GM12878 (cell line): Measurements from ENCODE around the gene PRKG1. TPM values are rescaled to one million over a fixed set of nuclear protein-coding genes. Genes with fewer than 3 reads are reported as not detected.

Experiments used
- ATAC-seq: fragments of 200-7000 bp; cut with Tn5 transposase; 3 replicates; pipeline ENCODE4 v1.9.1; 2020; ENCODE audit warnings: mild to moderate bottlenecking, moderate library complexity
- BruUV-seq: library from RNA; stranded (reverse); fragments of 400-500 nt; replicated peaks from 2 replicates; lab custom pipeline; 2021; lab: Mats Ljungman, UMichigan
- CTCF ChIA-PET: fragments of 300-600 bp; sonication (Branson Sonifier 250); formaldehyde crosslinking; extraction: SDS; loops from one replicate; lab custom pipeline; 2021; ENCODE audit warnings: inconsistent platforms; lab: Yijun Ruan, JAX
- POLR2A ChIA-PET: fragments of 350-600 bp; formaldehyde crosslinking; extraction: SDS; loops from one replicate; lab custom pipeline; 2021; ENCODE audit warnings: inconsistent platforms; lab: Charles Lee
- RAD21 ChIA-PET: fragments of 300-600 bp; sonication (Branson Sonifier 250); formaldehyde crosslinking; loops from one replicate; lab custom pipeline; 2023; ENCODE audit warnings: antibody characterized with exemption; ENCODE audit not compliant: unreplicated experiment; lab: Charles Lee
- SMC1A ChIA-PET: fragments of 300-600 bp; sonication (Branson Sonifier 250); formaldehyde crosslinking; loops from one replicate; lab custom pipeline; 2023; ENCODE audit not compliant: unreplicated experiment, uncharacterized antibody; lab: Charles Lee
- DNase-seq: peaks from one replicate; pipeline ENCODE4 v3.0.0-alpha.2; 2011; ENCODE audit warnings: low read depth, low spot score
- FAIRE-seq: peaks from 3 replicates; lab custom pipeline; 2011; peaks lifted over from hg19 to GRCh38; lab: Jason Lieb, UNC
- H2AFZ ChIP-seq: 2 replicates; pipeline ENCODE4 v1.6.0; 2011; ENCODE audit warnings: low read depth, low read length, control low read depth; ENCODE audit not compliant: control insufficient read depth
- H3K27ac ChIP-seq: 2 replicates; pipeline ENCODE4 v1.5.1; 2011; ENCODE audit warnings: control low read depth; ENCODE audit not compliant: control insufficient read depth, insufficient read depth
- H3K27me3 ChIP-seq, 2 experiments: replicated peaks in 1 of 2; 2 replicates each; pipeline versions ENCODE4 v1.6.0 to v1.6.1; 2011; ENCODE audit warnings: low read length in 1 of 2; ENCODE audit not compliant: control insufficient read depth in 2 of 2, insufficient read depth in 2 of 2
- H3K36me3 ChIP-seq, 2 experiments: 2 replicates each; pipeline ENCODE4 v1.5.1; 2011; ENCODE audit warnings: low read length in 1 of 2; ENCODE audit not compliant: control insufficient read depth in 2 of 2, insufficient read depth in 2 of 2
- H3K4me1 ChIP-seq: 2 replicates; pipeline ENCODE4 v1.6.1; 2011; ENCODE audit warnings: mild to moderate bottlenecking, low read length, moderate library complexity, mixed read lengths; ENCODE audit not compliant: control insufficient read depth, insufficient read depth
- H3K4me2 ChIP-seq: 2 replicates; pipeline ENCODE4 v1.6.0; 2011; ENCODE audit warnings: control low read depth; ENCODE audit not compliant: control insufficient read depth, insufficient read depth
- H3K4me3 ChIP-seq: fragments of 200-600 bp; sonication (generic); 2 replicates; pipeline ENCODE4 v1.5.1; 2016
- H3K79me2 ChIP-seq: 2 replicates; pipeline ENCODE4 v1.6.0; 2011; ENCODE audit warnings: low read length; ENCODE audit not compliant: control insufficient read depth, insufficient read depth
- H3K9ac ChIP-seq: 2 replicates; pipeline ENCODE4 v1.8.0; 2011; ENCODE audit warnings: low read length, control low read depth, mixed read lengths; ENCODE audit not compliant: control insufficient read depth, insufficient read depth
- H3K9me3 ChIP-seq: replicated peaks from 3 replicates; pipeline ENCODE4 v1.5.1; 2011; ENCODE audit warnings: mild to moderate bottlenecking, low read length; ENCODE audit not compliant: control insufficient read depth, insufficient read depth
- H4K20me1 ChIP-seq: 2 replicates; pipeline ENCODE4 v1.6.0; 2011; ENCODE audit not compliant: control insufficient read depth, insufficient read depth
- ASH2L ChIP-seq: fragments of 300-600, 200-600 bp; sonication (generic); IDR thresholded peaks from 2 replicates; pipeline ENCODE4 v1.6.1; 2017; ENCODE audit warnings: low read depth, mild to moderate bottlenecking, borderline replicate concordance
- SMC3 ChIP-seq: IDR thresholded peaks from 2 replicates; pipeline ENCODE4 v1.6.1; 2011; ENCODE audit warnings: low read length, improper control_type of control experiment, borderline replicate concordance
- ZNF274 ChIP-seq: IDR thresholded peaks from one replicate; pipeline ENCODE4 v1.8.0; 2011; ENCODE audit not compliant: insufficient read length, insufficient read depth
- ZNF384 ChIP-seq: IDR thresholded peaks from 2 replicates; pipeline ENCODE4 v1.6.1; 2012; ENCODE audit warnings: low read depth, mild to moderate bottlenecking, low read length, improper control_type of control experiment, borderline replicate concordance
- WGBS: methylation state at CpG from one replicate; pipeline ENCODE4 v1.1.6; 2016; ENCODE audit warnings: low lambda C conversion rate; ENCODE audit not compliant: insufficient replicate concordance, insufficient coverage; ENCODE audit errors: missing lambda C conversion rate; 5-methylcytosine and 5-hydroxymethylcytosine counted together
- in situ Hi-C: fragments of 300-500 bp; cut with MboI; formaldehyde crosslinking; loops from 9 replicates; pipeline ENCODE4 v1.14.3; 2018; ENCODE audit warnings: mixed read lengths
- intact Hi-C: fragments of 100-400 bp; cut with micrococcal nuclease; formaldehyde crosslinking; loops from one replicate; pipeline ENCODE4 v1.14.2; 2022; ENCODE audit not compliant: unreplicated experiment
- polyA plus RNA-seq, 11 experiments: library from polyadenylated mRNA; depleted of rRNA in 4 of 11; unstranded in 6 of 11; stranded (reverse) in 5 of 11; fragments of >200 nt; fragmentation: Nextera tagmentation in 4 of 11; fragmentation: Illumina TruSeq in 1 of 11; extraction: Ambion mirVana in 4 of 11; extraction: Trizol in 1 of 11; gene quantifications; 1 replicate in 1 of 11; 2 replicates in 10 of 11; pipeline versions ENCODE4 v1.2.1 to v1.2.3, GENCODE V29; 2011 to 2016; ENCODE audit warnings: inconsistent platforms in 2 of 11, missing spikeins in 2 of 11, low read depth in 1 of 11
- total RNA-seq, 4 experiments: library from RNA; depleted of rRNA in 3 of 4; stranded (reverse); fragments of >200 nt in 3 of 4; fragmentation: Illumina TruSeq in 1 of 4; extraction: Trizol in 1 of 4; gene quantifications; 2 replicates each; pipeline versions ENCODE4 v1.2.1 to v1.2.3, GENCODE V29; 2013 to 2021
- TF ChIP-seq, protein P1 (sequence below): IDR thresholded peaks from 2 replicates; pipeline ENCODE4 v1.6.1; 2012; ENCODE audit warnings: mild to moderate bottlenecking, low read depth, low read length
- TF ChIP-seq, protein P2 (sequence below): fragments of 450-650 bp; IDR thresholded peaks from 2 replicates; pipeline ENCODE4 v1.6.1; 2017; ENCODE audit warnings: mild to moderate bottlenecking, moderate library complexity

PRKG1 gene
- total and polyA plus RNA-seq, 10 of the 15 experiments (the other 5 are each of a cell fraction or from before 2014, with no cell fraction given), result 0.04 to 0.05 TPM; not detected in 8

GRCh38 chr10:51767103-51767763 lies 692.9 kb downstream of the PRKG1 start:
- intact Hi-C loops, result no loop called here
- no peaks in the 10 kb centered on the region for H4K20me1 ChIP-seq
- H3K4me2 ChIP-seq, result no peak overlapping the region
- SMC1A ChIA-PET, result no interaction called here
- no peaks in the 10 kb centered on the region for H3K9me3 ChIP-seq
- in situ Hi-C loops, result no loop called here
- no peak overlapping the region for H3K27ac ChIP-seq
- TF ChIP-seq SMC3 (no peak), ASH2L (no peak), ZNF274 (no peak), ZNF384 (no peak)
- TF ChIP-seq, protein P1, sequence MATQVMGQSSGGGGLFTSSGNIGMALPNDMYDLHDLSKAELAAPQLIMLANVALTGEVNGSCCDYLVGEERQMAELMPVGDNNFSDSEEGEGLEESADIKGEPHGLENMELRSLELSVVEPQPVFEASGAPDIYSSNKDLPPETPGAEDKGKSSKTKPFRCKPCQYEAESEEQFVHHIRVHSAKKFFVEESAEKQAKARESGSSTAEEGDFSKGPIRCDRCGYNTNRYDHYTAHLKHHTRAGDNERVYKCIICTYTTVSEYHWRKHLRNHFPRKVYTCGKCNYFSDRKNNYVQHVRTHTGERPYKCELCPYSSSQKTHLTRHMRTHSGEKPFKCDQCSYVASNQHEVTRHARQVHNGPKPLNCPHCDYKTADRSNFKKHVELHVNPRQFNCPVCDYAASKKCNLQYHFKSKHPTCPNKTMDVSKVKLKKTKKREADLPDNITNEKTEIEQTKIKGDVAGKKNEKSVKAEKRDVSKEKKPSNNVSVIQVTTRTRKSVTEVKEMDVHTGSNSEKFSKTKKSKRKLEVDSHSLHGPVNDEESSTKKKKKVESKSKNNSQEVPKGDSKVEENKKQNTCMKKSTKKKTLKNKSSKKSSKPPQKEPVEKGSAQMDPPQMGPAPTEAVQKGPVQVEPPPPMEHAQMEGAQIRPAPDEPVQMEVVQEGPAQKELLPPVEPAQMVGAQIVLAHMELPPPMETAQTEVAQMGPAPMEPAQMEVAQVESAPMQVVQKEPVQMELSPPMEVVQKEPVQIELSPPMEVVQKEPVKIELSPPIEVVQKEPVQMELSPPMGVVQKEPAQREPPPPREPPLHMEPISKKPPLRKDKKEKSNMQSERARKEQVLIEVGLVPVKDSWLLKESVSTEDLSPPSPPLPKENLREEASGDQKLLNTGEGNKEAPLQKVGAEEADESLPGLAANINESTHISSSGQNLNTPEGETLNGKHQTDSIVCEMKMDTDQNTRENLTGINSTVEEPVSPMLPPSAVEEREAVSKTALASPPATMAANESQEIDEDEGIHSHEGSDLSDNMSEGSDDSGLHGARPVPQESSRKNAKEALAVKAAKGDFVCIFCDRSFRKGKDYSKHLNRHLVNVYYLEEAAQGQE, result no peak
- TF ChIP-seq, protein P2, sequence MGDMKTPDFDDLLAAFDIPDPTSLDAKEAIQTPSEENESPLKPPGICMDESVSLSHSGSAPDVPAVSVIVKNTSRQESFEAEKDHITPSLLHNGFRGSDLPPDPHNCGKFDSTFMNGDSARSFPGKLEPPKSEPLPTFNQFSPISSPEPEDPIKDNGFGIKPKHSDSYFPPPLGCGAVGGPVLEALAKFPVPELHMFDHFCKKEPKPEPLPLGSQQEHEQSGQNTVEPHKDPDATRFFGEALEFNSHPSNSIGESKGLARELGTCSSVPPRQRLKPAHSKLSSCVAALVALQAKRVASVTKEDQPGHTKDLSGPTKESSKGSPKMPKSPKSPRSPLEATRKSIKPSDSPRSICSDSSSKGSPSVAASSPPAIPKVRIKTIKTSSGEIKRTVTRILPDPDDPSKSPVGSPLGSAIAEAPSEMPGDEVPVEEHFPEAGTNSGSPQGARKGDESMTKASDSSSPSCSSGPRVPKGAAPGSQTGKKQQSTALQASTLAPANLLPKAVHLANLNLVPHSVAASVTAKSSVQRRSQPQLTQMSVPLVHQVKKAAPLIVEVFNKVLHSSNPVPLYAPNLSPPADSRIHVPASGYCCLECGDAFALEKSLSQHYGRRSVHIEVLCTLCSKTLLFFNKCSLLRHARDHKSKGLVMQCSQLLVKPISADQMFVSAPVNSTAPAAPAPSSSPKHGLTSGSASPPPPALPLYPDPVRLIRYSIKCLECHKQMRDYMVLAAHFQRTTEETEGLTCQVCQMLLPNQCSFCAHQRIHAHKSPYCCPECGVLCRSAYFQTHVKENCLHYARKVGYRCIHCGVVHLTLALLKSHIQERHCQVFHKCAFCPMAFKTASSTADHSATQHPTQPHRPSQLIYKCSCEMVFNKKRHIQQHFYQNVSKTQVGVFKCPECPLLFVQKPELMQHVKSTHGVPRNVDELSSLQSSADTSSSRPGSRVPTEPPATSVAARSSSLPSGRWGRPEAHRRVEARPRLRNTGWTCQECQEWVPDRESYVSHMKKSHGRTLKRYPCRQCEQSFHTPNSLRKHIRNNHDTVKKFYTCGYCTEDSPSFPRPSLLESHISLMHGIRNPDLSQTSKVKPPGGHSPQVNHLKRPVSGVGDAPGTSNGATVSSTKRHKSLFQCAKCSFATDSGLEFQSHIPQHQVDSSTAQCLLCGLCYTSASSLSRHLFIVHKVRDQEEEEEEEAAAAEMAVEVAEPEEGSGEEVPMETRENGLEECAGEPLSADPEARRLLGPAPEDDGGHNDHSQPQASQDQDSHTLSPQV, result no peak
- no peak overlapping the region for H2AFZ ChIP-seq
- 35% methylated on average over 3 of the region's 3 CpGs for WGBS
- CTCF ChIA-PET, result interaction anchor here (1.0 to 1.5 kb wide), 3 partner anchors 7 to 11 kb away, joined by 3 to 5 read pairs (median 3); no protein-coding TSS in a partner anchor
- POLR2A ChIA-PET, result no interaction called here
- H3K4me1 ChIP-seq, result no peaks in the 10 kb centered on the region
- ATAC-seq, result no peak
- no peaks in the 10 kb centered on the region for H3K79me2 ChIP-seq
- no peak for DNase-seq
- no peaks in the 10 kb centered on the region for H3K27me3 ChIP-seq
- no peaks in the 10 kb centered on the region for H3K36me3 ChIP-seq
- no TSS peak for BruUV-seq
- H3K9ac ChIP-seq, result no peak overlapping the region
- FAIRE-seq, result no peak
- H3K4me3 ChIP-seq, result no peak overlapping the region
- RAD21 ChIA-PET, result no interaction called here
